Right cardiac atrium (tissue), 5 donors: ENCODE data around the gene MRM2. TPM values are rescaled to one million over a fixed set of nuclear protein-coding genes. Genes with fewer than 3 reads are reported as not detected.
A peak's percentile ranks its signal among the peaks of the same experiment; 100 is the strongest.

Experiments
- ATAC-seq, 2 donors: fragments of 200-7000 bp; cut with Tn5 transposase; one replicate each; pipeline versions ENCODE4 v1.8.0 to v1.9.1; 2020; ENCODE audit warnings: moderate library complexity in 2 of 2, mild to moderate bottlenecking in 1 of 2
- DNase-seq, 3 donors: peaks; one replicate each; pipeline ENCODE4 v3.0.0-alpha.2; 2020
- H3K27ac ChIP-seq: one replicate; pipeline ENCODE4 v1.5.1; 2013; ENCODE audit warnings: mild to moderate bottlenecking, low read length, control low read depth, moderate library complexity
- H3K27me3 ChIP-seq: one replicate; pipeline ENCODE4 v1.6.1; 2013; ENCODE audit not compliant: control insufficient read depth, insufficient read depth
- H3K4me1 ChIP-seq: one replicate; pipeline ENCODE4 v1.6.1; 2013; ENCODE audit warnings: low read length; ENCODE audit not compliant: control insufficient read depth, insufficient read depth
- H3K4me3 ChIP-seq: one replicate; pipeline ENCODE4 v1.5.1; 2013; ENCODE audit warnings: low read length, control low read depth
- H3K9me3 ChIP-seq: one replicate; pipeline ENCODE4 v1.6.1; 2013; ENCODE audit warnings: low read length; ENCODE audit not compliant: control insufficient read depth
- WGBS: extraction: QIAGEN DNeasy Blood & Tissue Kit; methylation state at CpG from one replicate; pipeline ENCODE4 v1.1.7; 2013; 5-methylcytosine and 5-hydroxymethylcytosine counted together
- intact Hi-C, 4 donors: fragments of 100-400 bp; cut with DNase I; formaldehyde crosslinking; loops; one replicate each; pipeline versions ENCODE4 v1.11.0 to v1.14.0; 2022 to 2023
- polyA plus RNA-seq: library from polyadenylated mRNA; stranded (reverse); fragments of 200-250 nt; gene quantifications from one replicate; pipeline ENCODE4 v1.2.3, GENCODE V29; 2013
- total RNA-seq, 4 donors: library from RNA; stranded (reverse); fragmentation: NEBNext Ultra II Directional; extraction: Animal tissue kit (Norgen Biotek cat#: 25700); gene quantifications; one replicate each; pipeline ENCODE4 v1.2.1, GENCODE V29; 2021
- donor health status: healthy with polysubstance abuse.
- donor health status: DM: no; HTN: yes; CAD: no.
- donor health status: DM: no; HTN: no; CAD: no.
- donor health status: DM: no; HTN: yes; CAD: no; lungs with severe emphysema.
- donor health status: DM: yes; HTN: yes; CAD: no.

MRM2 gene
- total and polyA plus RNA-seq, 5 donors = 19.5 to 24.4 (median 21.4) TPM

DNA sequence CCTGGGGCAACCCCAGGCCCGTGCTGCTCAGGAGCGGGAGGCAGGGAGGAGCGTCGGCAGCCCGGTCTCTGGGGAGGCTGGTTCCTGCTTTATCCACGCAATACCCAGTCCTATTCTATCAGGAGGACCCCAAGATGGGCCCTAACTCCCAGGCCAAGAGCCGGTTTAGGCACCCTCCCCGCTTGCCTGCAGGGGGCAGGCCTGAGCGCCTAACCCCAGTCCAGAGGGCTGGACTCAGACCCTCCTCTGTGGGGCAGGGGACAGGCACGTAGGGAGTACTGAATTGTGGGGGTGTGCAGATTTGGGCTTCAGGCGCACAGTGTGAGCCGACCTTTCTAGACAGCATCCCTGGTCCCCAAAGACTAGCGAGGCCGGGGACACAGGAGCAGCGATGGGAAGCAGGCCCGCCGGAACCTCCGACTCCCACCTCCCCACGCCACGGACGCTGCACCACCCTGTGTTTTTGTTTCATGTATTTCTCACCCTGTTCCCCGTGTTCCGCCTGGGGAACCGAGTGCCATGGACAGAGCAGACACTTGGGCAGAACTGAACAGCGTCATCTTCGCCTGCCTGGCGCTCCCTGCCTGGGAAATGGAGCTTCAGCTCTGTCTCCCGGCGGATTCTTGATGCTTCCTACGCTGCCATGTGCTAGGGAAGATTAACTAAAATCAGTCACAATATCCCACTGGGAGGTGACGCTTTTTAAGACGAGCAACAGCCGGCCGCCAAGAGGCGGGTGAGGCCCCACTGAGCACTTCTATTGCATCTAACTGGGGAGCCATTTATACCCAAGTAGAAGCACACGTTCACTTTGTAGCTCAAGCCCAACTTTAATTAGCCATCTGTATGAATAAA lies 5.4 kb upstream of the MRM2 start:
- peak in 1 of 2 donors; percentile 43 for ATAC-seq
- H3K27me3 ChIP-seq = no peaks in the 10 kb centered on the region
- WGBS = 61% methylated on average over 36 of the region's 36 CpGs
- H3K27ac ChIP-seq = no peak overlapping the region
- H3K9me3 ChIP-seq = no peaks in the 10 kb centered on the region
- peak in 1 of 3 donors; percentile 64 for DNase-seq
- H3K4me3 ChIP-seq = no peak overlapping the region
- peaks cover 4% of the 10 kb centered on the region for H3K4me1 ChIP-seq
- intact Hi-C loops = loop anchor here in 2 of 4 donors (5.0 to 10.0 kb wide), 3 partner anchors 57 to 100 kb away; no protein-coding TSS in a partner anchor

DNA sequence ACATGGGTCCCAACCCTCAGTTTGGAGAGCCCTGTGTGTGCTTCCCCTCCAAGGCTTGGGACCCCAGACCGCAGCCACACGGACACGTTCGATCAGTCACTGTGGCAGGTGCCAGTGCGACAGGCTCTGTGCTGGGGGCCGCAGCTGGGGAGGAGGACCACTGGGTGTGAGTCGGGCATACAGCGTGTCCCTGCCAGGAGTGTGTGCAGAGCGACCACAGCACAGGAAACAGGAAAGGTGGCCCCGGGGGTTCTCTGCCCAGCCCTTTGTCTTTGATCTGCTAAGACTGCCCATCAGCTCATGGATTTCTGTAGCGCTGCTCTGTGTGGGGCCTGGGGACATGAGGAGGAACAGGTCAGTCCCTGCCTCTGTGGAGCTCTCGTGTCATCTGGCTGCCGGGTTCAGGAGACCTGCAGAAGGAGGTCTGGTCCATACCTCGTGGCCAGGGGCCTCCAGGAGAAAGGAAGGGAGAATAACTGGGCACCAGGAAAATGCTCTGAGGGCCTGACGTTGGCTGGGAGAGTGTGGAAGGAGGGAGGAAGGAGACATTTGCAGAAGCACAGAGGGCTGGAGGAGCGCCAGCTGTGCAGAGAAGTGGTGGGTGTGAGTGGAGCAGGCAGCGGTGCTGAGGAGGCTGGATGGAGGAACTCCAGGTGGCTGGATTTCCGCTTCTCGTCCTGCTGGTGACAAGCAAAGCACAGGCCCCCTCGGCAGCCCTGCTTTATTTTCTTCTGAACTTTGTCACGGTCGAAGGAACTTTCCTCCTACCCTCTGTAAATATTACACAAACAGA lies 4.1 kb upstream of the MRM2 start:
- intact Hi-C loops = loop anchor here in 2 of 4 donors (5.0 to 10.0 kb wide), 3 partner anchors 59 to 101 kb away; no protein-coding TSS in a partner anchor
- ATAC-seq (no peak), DNase-seq (peak in 1 of 3 donors; percentile 81)
- Histone ChIP-seq H3K4me3 (no peak overlapping the region), H3K27ac (no peak overlapping the region), H3K9me3 (no peaks in the 10 kb centered on the region), H3K27me3 (no peaks in the 10 kb centered on the region), H3K4me1 (peaks cover 4% of the 10 kb centered on the region)
- 61% methylated on average over 22 of the region's 22 CpGs for WGBS

DNA sequence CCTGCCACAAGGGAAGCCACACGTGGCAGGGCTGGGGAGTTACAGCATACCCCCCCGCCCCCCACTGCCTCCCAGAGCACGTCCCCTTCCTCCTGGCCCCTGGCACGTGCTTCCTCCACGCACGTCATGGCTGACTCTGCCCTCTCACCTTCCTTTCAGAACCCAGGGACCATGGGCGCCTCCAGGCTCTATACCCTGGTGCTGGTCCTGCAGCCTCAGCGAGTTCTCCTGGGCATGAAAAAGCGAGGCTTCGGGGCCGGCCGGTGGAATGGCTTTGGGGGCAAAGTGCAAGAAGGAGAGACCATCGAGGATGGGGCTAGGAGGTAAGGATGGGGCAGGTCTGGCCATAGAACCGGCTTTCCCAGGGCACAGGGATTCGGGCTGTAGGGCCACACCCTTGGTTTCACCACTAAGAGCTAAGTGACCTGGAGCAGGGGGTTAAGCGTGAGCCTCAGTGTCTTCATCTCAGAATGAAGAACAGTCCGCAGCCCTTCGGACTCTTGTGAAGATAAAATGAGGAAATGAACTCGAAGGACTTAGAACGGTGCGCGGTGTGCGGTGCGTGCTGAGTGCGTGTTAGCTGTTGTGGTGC lies 2.5 kb upstream of the MRM2 start:
- Histone ChIP-seq H3K9me3 (no peaks in the 10 kb centered on the region), H3K27ac (no peak overlapping the region), H3K4me1 (peaks cover 4% of the 10 kb centered on the region), H3K4me3 (no peak overlapping the region), H3K27me3 (no peaks in the 10 kb centered on the region)
- no peak for DNase-seq
- ATAC-seq = no peak
- 81% methylated on average over 25 of the region's 25 CpGs for WGBS
- intact Hi-C loops = loop anchor here in 2 of 4 donors (10.0 kb wide), 2 partner anchors 60 to 100 kb away; no protein-coding TSS in a partner anchor

DNA sequence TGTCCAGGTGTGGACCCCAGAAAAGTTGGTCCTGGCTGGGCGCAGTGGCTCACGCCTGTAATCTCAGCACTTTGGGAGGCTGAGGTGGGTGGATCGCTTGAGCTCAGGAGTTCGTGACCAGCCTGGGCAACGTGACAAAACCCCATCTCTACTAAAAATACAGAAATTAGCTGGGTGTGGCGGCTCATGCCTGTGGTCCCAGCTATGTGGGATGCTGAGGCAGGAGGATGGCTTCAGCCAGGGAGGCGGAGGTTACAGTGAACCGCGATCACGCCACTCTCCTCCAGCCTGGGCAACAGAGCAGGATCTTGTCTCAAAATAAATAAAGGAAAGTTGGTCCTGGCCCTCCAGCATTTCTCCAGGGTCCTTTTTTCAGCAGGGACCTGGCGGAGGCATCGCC lies 1.5 kb upstream of the MRM2 start:
- Histone ChIP-seq H3K27ac (no peak overlapping the region), H3K27me3 (no peaks in the 10 kb centered on the region), H3K9me3 (no peaks in the 10 kb centered on the region), H3K4me3 (no peak overlapping the region), H3K4me1 (peaks cover 4% of the 10 kb centered on the region)
- intact Hi-C loops = loop anchor here in 2 of 4 donors (10.0 kb wide), 2 partner anchors 61 to 101 kb away; no protein-coding TSS in a partner anchor
- ATAC-seq (no peak), DNase-seq (no peak)
- 81% methylated on average over 12 of the region's 12 CpGs for WGBS

DNA sequence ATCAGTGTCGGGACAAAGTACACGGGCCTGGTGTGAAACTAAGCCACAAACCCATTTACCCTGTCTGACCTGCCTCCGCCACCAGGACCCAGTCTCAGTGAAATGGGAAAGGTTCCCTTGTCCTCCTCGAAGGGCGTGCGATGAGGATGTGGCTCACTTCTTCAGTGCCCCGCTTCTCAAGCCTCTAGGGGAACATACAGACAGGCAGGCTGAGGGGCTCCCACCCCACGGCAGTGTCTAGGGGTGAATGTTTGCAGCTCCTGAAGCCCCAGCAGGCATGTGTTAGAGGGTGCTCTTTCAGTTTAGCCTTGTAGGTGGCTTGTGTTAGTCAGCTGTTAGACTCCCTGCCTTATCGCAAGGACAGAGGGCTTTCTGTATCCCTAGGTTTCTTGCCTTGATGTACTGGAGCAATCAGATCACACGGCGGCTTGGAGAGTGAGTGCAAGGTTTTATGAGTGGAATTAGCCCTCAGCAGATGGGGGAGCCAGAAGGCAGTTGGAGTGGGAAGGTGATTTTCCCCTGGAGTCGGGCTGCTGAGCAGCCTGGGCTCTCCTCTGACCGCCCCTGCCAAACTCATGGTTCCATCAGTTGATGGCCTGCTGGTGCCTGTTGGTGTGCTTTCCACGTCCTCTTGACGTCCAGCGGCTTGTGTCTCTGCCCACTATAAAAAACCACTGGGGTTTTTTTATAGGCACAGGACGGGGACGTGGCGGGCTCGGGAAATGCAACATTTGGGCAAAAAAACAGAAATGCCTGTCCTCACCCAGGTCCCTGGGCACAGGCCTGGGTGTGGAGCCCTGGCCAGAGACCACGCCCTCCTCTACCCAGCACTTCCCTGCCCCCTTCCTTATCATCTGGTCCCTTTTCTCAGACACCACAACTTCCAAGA lies 780 bp upstream of the MRM2 start:
- H3K4me1 ChIP-seq = peaks cover 4% of the 10 kb centered on the region
- peak overlapping the region; percentile 82 for H3K4me3 ChIP-seq
- no peak overlapping the region for H3K27ac ChIP-seq
- intact Hi-C loops = loop anchor here in 2 of 4 donors (10.0 kb wide), 2 partner anchors 62 to 102 kb away; no protein-coding TSS in a partner anchor
- no peaks in the 10 kb centered on the region for H3K9me3 ChIP-seq
- DNase-seq (no peak), ATAC-seq (no peak)
- H3K27me3 ChIP-seq = no peaks in the 10 kb centered on the region
- WGBS = 13% methylated on average over 21 of the region's 21 CpGs

DNA sequence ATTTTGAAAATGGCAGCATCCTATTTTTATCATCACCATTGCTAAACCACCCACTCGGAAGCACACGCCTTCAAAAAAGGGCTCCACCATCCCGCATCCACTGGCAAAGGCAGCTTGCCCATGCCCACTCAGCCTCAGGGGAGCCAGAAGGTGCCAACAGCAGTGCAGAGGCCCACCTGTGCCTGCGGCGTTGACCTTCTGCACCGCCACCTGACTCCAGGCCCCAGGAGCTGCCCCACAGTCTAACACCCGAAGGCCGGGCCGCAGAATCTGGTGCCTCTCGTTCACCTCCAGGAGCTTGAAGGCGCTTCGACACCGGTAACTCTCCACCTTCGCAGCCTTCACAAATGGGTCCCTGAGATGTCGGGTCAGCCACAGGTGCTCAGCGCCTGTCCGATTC lies 2.8 kb downstream of the MRM2 start:
- 96% methylated on average over 17 of the region's 17 CpGs for WGBS
- H3K4me3 ChIP-seq = no peak overlapping the region
- peaks cover 4% of the 10 kb centered on the region for H3K4me1 ChIP-seq
- no peak for ATAC-seq
- DNase-seq = no peak
- no peak overlapping the region for H3K27ac ChIP-seq
- intact Hi-C loops = no loop called here
- no peaks in the 10 kb centered on the region for H3K9me3 ChIP-seq
- H3K27me3 ChIP-seq = no peaks in the 10 kb centered on the region

DNA sequence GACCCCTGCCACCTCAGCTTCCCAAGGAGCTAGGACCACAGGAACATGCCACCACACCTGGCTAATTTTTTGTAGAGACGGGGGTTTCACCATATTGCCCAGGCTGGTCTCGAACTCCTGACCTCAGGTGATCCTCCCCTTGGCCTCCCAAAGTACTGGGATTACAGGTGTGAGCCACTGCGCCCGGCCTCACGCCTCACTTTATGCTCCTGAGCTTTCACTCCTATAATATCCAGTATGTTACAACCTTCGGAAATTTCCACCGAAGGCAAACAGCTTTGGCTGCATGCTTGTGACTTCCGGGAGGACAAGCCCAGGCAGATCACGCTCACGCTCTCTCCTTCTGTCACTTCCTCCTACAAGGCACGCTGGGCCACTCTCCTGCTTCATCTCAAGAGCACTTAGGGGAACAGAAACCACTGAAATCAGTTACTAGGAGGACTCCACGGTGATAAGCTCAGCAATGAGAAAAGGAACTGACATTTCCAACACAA lies 4.8 kb downstream of the MRM2 start:
- DNase-seq (peak in 1 of 3 donors; percentile 74), ATAC-seq (no peak)
- 81% methylated on average over 12 of the region's 12 CpGs for WGBS
- no peak overlapping the region for H3K27ac ChIP-seq
- no peak overlapping the region for H3K4me3 ChIP-seq
- H3K9me3 ChIP-seq = no peaks in the 10 kb centered on the region
- peaks cover 2% of the 10 kb centered on the region for H3K4me1 ChIP-seq
- intact Hi-C loops = no loop called here
- no peaks in the 10 kb centered on the region for H3K27me3 ChIP-seq

DNA sequence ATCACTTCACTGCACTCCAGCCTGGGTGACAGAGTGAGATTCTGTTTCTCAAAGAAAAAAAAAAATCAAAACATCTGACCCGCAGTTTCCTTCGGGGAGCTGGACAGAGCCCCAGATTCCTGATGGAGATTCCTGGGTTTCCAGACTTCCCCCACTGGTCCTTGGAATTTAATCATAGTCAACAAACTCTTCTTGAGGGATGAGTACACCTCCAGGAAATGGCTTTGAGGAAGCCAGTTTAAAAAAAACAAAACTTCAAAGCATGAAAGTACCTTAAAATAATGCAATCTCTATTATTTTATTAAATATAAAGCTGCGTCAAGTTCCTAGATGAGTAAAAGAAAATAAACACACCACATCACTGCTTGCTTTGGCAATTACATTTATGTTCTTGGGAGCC lies 8.1 kb downstream of the MRM2 start:
- Histone ChIP-seq H3K27ac (no peak overlapping the region), H3K4me1 (peaks cover 8% of the 10 kb centered on the region), H3K27me3 (no peaks in the 10 kb centered on the region), H3K9me3 (no peaks in the 10 kb centered on the region), H3K4me3 (no peak overlapping the region)
- ATAC-seq (no peak), DNase-seq (no peak)
- intact Hi-C loops = no loop called here
- WGBS = 70% methylated on average over 3 of the region's 3 CpGs

DNA sequence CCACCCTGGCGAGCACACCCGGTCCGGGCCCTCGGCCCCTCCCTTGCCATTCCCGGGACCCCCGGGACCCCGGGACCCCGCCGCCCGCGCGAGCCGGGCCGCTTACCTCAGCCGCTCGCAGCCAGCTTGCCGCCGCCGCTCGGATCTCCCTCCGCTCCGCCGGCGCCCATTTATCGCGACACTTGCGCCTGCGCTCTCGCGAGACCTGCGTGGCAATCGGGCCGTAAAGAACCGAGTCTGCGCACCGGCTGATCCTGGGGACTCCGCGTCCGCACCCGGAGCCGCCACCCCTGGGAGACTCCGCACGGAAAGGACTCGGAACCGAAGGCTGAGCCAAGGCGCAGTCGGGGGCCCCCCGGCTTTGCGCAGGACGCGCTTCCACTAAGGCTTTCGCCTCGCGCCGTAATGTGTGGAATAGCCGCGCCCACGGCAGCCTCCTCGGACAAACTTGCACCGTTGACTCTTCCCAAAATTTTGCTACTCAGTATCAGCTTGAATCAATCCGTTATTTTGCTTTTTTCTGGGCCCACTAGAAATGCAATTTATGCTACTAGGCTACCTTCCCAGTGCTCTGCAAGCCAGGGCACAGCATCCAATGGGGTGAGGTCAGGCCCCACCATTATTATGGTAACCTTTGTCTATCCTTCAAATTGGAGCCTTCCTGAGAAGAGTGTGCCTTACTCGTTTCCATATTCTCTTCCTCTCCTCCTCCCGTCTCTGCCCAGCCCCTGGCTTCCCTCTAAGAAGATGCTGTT lies 9.1 kb downstream of the MRM2 start, which contains the start of gene MAD1L1:
Gene MAD1L1, minus strand, starts transcription at position 180 of the 755 bp plus-strand sequence. CDS start 2,812 bp downstream, outside the sequence.
- Histone ChIP-seq H3K4me1 (peaks cover 8% of the 10 kb centered on the region), H3K9me3 (no peaks in the 10 kb centered on the region), H3K27me3 (no peaks in the 10 kb centered on the region), H3K27ac (peak within 1 kb of the TSS; percentile 25), H3K4me3 (peak within 1 kb of the TSS; percentile 85)
- peak; percentile 91 to 92 for ATAC-seq
- intact Hi-C loops = no loop called here
- DNase-seq = peak; percentile 91 to 97 (median 96)
- under 1% methylated on average over 63 of the region's 63 CpGs for WGBS
